ENCODE data around the gene RACGAP1.

Gene RACGAP1

DNA sequence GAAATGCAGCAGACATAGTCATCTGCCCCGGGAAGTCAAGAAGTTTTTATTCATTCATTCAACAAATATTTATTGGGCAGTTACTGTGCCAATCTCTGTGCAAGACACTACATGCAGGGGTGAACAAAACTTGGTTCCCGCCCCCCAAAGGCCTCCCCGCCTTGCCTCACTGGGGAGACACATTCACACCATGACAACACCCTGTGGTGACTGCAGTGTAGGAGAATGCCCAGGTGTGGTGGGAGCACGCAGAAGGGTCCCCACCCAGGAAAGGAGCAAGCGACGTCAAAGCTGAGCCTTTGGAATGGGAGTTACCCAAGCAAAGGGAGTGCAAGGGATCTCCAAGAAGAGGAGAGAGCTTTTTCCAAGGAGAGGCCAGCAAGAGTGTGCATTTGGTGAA, 54.2 kb downstream of the RACGAP1 start:
- in situ Hi-C loops (cut with HindIII; ENCODE audit: low sequenced_read_pairs), result no loop called here

DNA sequence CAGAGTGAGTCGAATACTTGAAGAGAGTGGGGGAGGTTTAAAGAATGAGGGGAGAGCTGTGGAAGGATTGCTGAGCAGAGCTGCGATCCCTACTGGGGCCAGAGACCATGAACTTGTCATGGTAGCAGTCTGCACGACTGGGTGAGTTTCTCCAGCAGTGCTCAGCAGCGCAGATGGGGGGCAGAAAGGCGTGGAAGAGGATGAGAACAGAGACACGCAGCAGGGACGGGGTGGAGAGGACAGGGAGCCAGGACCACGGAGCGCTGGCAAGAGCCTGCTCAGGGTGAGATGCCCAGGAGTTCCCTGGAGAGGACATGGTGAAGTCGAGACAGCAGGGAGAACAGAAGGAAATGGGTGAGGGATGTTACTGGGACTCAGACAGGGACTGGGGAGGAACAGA, 54.6 kb downstream of the RACGAP1 start:
- in situ Hi-C loops (cut with HindIII; ENCODE audit: low sequenced_read_pairs), result no loop called here

DNA sequence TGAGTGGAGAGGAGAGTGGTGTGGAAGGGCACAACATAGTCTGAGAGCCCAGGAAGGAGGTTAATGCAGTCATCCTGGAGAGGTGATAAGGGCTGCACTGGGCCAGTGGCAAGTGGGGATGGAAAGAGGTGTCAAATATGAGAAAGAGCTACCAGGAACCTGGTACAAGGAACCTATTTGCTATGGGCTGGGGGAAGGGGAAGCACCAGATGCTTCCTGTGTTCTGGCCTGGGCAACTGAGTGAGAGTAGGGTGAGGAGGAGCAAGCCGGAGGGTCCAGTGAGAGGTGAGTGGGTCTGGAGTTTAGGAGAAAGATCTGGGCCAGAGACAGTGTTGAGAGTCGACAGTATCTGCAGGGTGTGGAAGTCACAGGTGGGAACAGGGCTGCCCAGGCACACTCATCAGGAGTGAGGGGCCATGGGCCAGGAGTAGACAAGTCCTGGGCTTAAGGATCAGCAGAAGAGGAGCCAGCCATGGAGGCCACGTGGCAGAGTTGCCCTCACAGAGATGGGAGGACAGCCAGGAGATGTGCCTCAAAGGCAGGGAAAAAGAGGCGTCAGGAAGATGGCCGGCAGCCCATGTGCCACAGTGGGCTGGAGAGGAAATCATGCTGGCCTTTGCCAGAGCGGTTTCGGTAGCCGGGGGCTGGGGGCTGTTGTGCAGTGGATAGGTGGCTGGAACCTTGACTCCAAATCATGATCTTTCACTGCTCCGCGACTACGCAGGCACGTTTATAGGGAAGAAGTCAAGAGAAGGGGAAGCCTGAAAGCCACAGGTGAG, 55.5 kb downstream of the RACGAP1 start:
- in situ Hi-C loops (cut with HindIII; ENCODE audit: low sequenced_read_pairs), result no loop called here

DNA sequence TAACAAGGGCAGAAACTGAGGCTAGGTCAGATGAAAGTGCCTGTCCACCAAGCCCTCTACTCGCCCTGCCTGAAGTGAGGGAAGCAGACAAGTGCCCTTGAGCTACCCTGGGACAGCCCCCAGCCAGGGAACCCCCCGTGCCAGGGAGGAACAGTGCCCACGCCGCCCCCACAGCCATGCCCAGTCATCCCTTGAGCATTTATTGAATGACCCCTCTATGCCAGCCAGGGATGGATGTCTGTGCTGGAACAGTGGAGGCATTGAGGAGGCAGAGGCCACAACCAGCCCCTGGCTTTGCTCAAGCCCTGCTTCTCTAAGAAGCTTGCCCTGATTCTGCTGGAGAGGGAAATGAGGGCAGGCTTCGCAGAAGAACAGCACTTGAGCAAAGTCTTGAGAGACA, 56.3 kb downstream of the RACGAP1 start:
- in situ Hi-C loops (cut with HindIII; ENCODE audit: low sequenced_read_pairs), result no loop called here

DNA sequence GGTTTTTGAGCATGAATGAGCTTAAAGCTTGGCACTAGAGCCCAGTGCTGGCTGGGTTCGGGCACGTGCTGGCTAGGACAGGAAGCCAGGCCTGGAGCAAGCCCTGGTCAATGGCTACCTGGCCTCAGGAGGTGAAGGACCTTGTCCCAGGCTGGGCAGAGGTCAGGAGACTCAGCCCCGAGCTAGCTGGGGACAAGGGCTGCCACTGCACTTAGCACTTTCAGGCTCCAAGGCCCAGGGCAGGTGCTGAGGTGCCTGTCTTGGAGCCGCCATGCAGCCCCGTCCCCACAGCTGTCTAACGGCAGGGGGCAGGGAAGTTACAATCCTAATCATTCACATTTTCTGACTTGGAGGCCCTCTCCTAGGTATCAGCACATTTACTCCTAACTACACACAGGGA, 56.8 kb downstream of the RACGAP1 start:
- in situ Hi-C loops (cut with HindIII; ENCODE audit: low sequenced_read_pairs), result no loop called here

DNA sequence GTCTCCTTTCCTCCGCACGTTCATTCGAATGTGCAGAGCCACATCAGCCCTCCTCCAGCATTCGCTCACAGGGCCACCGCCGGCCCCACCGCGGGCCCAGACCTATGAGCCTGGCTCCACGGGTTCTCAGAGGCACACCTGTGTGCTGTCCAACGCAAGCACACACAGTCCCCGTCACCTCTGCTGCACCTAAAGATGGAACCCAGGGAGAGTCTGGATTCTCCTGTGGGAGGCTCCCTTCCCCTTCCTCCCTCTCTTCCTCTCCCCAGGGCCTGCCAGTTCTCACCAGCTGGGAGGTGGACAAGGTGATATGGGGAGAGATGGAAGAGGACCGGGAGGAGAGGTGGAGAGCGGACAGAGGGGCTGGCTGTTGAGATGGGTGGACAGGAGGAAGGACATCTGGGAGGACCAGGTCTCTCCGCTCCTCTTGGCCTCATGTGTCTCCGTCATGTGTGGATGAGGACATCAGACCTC, 57.5 kb downstream of the RACGAP1 start:
- in situ Hi-C loops (cut with HindIII; ENCODE audit: low sequenced_read_pairs), result no loop called here

DNA sequence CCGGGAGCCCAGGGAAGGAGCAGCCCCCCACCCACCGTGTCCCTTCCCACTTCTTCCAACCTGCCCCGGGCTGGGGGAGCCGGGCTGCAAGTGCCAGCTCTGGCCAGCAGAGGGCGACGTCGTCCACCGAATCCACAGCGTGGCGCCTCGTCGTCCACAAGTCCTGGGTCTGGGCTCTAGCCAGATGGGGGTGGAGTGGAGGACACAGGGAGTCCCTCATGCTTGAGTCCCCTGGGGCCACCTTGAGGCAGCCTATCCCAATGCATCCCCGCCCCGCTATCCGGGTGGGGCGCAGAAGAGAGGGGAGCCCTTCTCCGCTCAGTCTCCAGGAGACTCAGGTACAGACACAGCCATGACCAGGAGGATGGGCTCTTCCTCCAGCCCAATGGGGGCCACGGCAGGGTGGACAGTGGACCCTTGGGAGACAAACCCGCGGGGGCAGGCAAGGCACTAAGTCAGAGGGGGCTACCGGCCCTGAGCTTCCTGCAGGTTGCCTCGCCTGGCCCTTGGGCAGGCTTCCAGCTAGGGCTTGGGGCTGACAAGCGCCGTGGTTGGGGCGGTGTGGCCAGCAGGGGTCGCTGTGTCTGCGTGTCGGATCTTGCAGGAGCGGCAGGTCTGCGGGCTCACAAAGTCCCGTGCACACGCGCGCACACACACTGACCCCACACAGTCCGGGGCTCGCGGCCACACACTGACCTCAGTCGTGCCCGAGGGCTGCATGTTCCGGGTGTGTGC, 58.1 kb downstream of the RACGAP1 start:
- in situ Hi-C loops (cut with HindIII; ENCODE audit: low sequenced_read_pairs), result no loop called here

DNA sequence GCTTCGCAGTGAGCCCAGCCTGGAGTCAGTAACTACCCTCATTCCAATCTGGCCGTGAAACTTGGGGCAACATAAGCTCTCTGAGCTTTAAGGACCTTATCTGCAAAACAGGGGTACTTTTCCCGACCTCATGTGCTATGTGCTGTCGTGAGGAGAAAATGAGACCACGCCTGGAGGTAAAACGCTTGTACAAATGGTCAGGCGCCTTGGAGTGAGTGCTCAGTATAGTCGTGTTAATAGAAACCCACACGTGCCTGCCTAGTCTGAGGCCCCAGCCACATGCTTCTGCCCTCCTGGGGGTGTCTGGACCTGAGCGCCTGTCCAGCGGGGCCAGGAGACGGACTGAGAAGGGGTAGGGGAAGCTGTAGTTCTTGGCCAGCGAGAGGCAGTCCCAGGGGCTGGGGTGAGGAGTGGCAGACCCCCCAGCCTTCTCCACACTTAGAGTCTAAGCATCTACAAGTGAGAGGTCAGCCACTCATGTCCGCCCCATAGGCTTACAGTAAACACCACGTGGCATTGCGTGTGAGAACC, 58.7 kb downstream of the RACGAP1 start:
- in situ Hi-C loops (cut with HindIII; ENCODE audit: low sequenced_read_pairs), result no loop called here

DNA sequence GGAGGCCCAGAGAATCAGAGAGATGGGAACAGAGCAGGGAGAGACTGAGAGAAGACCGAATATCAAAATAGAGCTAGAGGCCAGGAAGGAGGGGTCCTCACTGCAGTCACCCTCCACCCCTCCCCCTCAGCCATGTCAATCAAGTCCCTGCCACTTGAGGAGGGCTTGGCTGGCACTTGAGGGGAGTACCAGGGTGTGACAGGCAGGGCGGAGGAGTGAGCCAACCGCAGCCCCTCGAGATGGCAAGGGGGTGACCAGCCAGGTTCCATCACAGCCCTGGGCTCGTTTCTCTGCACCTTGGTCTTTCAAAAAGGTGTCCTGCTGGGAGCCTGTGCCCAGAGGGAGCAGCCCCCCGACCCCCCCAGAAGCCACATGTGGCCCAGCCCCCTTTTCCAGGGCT, 59.5 kb downstream of the RACGAP1 start:
- in situ Hi-C loops (cut with HindIII; ENCODE audit: low sequenced_read_pairs), result no loop called here

DNA sequence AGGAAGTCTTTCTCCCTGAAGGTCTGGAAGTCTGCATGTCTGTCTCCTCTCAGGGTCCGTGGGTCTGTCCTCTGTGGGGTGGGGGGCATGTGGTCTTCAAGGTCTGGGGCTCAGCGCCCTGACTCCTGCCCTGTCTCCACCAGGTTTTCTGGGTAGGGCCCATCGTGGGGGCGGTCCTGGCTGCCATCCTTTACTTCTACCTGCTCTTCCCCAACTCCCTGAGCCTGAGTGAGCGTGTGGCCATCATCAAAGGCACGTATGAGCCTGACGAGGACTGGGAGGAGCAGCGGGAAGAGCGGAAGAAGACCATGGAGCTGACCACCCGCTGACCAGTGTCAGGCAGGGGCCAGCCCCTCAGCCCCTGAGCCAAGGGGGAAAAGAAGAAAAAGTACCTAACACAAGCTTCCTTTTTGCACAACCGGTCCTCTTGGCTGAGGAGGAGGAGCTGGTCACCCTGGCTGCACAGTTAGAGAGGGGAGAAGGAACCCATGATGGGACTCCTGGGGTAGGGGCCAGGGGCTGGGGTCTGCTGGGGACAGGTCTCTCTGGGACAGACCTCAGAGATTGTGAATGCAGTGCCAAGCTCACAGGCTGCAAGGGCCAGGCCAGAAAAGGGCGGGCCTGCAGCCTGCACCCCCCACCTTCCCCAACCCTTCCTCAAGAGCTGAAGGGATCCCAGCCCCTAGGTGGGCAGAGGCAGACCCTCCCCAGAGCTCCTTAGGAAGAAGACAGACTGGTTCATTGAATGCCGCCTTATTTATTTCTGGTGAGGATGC, 60.3 kb downstream of the RACGAP1 start:
- in situ Hi-C loops (cut with HindIII; ENCODE audit: low sequenced_read_pairs), result no loop called here

DNA sequence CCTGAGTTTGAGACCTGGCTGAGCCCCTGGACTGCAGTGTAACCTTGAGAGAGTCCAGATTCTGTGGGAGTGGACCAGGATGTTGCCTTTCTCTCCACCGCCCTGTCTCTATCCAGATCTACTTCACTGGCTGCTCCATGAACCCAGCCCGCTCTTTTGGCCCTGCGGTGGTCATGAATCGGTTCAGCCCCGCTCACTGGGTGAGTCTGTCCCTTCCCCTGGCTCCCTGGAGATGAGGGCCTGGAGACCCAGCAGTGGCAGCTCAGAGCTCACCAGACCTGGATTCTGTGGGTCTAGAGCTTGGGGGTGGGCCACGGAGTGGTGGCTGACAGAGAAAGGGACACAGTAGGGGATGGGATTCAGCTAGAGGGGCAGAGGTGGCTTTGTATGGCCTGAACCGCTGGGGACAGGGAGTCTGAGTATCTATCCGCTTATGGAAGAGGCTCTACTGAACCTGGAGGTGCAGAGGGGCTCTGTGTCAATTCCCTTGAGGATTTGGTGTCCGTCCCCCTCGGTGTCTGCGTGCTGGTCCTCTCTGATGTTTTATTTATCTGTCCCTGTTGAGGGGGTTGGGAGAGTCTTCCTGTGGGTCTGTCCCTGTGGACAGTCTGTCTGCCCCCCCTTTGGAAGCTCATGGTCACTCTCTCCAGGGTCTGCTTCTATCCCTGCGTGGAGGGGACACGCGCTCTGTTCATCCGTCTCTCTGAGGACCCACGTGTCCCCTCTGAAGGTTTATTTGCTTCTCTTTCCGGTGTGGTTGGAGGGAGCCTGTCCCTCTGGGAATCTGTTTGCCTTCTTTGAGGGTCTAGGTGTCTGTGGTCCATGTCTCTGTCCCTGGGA, 61.1 kb downstream of the RACGAP1 start:
- in situ Hi-C loops (cut with HindIII; ENCODE audit: low sequenced_read_pairs), result no loop called here

DNA sequence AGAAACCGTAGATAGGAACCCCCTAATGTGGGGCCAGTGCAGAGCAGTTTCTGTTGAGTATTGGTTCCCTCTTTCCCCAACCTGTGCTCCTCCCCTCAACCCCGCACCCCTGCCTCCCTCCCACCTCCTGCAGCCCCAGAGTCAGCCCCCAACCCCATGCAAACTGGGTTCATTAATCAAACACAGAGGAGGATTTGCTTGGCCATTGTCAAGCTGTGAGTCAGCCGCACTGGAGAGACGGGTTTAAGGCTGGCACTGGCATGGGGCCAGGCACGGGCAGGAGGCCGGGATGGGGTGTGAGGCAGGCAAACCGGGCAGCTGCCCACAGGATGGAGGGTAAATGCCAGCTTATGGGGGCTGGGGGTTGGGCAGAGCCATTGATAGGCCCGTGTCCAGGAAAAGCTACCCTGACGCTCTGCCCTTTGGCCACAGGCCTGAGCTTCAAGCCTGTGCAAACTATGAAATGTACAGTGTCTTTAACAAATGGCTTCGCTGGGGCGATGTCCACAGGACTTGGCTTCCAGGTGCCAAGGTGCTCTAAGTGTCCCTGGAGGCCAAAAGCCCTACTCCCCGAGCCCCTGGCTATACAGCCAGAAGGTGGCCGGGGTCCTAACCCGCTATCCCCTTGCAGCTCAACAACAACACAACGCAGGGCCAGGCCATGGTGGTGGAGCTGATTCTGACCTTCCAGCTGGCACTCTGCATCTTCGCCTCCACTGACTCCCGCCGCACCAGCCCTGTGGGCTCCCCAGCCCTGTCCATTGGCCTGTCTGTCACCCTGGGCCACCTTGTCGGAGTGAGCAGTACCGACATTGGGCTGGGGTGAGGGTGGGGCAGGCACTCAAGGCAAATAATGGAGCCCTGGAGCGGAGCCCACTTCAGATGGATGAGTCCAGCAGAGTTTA, 62.2 kb downstream of the RACGAP1 start:
- in situ Hi-C loops (cut with HindIII; ENCODE audit: low sequenced_read_pairs), result no loop called here

DNA sequence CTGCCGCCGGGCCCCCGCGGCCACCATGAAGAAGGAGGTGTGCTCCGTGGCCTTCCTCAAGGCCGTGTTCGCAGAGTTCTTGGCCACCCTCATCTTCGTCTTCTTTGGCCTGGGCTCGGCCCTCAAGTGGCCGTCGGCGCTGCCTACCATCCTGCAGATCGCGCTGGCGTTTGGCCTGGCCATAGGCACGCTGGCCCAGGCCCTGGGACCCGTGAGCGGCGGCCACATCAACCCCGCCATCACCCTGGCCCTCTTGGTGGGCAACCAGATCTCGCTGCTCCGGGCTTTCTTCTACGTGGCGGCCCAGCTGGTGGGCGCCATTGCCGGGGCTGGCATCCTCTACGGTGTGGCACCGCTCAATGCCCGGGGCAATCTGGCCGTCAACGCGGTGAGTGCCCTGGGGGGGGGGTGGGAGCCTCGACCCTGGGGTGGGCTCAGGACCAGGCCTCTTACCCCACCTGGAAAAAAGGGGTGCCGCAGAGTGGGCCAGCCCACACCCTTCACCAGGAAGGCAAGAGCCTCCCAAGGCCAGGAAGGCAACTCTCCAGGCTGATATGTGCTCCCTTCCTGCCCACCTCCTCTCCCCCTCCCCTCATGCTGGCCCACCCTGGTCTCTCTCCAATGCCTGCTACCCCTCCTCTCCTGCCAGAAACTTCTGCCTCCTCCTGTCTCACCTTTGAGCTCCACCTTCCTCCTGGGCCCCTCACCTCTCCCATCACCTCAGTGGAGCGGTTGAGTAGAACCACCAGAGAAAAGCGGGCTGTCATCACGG, 63.1 kb downstream of the RACGAP1 start:
- in situ Hi-C loops (cut with HindIII; ENCODE audit: low sequenced_read_pairs), result no loop called here

DNA sequence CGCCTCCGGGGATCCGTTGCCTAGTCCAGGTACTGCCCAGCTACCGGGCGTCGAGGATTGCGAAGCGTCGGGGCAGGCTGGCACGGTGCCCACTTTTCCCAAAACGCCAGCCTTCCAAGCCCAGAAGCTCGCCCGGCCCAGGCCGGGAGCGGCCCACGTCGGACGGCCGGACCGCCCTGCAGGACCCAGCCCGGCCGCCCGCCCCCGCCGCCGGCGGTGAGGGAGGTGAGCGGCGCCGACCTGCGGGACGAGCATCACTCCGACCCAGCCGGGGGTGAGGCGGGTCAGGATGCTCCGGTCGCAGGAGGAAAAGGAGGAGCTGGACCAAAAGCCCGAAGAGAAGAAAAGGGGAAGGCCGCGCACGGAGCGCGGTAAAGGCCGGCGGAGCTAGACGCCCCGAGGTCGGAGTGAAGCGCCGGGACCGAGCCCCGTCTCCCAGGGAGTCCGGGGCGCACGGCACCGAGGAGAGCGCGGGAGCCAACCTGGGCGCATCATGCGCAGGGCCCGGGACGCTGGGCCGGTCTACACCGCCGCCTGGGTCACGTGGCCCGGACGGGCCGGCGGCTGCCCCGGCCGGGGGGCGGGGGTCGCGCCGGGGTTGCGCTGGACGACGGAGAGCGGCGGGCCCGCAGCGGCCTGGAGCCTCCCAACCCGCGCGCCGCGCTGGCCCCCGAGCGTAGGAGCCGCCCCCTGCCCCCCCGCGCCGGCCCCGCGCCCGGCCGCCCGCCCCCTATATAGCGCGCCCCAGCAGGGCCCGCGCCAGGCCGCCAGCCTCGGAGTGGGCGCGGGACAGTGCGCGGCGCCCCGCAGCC, 64.0 kb downstream of the RACGAP1 start, which contains the start of gene AQP5:
TSS of gene AQP5 (plus strand) at position 762 of the 812 bp plus-strand sequence. CDS start 146 bp downstream, outside the sequence.
- in situ Hi-C loops (cut with HindIII; ENCODE audit: low sequenced_read_pairs), result no loop called here

DNA sequence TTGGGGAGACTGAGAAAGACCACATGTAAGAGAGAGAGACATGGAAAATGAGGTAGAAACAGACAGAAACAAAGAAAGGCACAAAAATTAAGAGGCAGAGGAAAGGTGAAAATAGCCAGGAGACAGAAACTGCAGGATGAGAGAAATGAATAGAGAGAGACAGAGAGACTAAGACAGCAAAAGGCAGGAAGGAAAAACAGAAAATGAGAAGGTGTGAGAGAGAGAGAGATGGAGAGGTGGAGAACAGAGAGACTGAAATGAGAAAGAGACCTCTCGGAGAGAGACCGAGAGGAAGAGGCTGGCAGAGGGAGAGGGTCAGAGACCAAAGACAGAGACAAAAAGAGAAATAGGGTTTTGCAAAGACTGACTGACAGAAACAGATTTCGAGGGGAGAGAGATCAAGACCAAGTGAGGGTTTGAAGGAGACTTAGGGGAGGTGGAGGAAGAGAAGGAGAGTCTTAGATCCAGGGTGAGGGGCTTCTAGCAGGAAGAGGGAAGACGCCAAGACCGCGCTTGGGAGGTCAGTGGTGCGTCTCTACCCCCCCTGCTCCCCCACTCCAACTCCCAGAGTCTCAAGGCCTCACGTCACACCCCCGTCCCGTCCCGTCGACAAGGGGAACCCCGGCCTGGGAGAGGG, 64.7 kb downstream of the RACGAP1 start:
- in situ Hi-C loops (cut with HindIII; ENCODE audit: low sequenced_read_pairs), result no loop called here

DNA sequence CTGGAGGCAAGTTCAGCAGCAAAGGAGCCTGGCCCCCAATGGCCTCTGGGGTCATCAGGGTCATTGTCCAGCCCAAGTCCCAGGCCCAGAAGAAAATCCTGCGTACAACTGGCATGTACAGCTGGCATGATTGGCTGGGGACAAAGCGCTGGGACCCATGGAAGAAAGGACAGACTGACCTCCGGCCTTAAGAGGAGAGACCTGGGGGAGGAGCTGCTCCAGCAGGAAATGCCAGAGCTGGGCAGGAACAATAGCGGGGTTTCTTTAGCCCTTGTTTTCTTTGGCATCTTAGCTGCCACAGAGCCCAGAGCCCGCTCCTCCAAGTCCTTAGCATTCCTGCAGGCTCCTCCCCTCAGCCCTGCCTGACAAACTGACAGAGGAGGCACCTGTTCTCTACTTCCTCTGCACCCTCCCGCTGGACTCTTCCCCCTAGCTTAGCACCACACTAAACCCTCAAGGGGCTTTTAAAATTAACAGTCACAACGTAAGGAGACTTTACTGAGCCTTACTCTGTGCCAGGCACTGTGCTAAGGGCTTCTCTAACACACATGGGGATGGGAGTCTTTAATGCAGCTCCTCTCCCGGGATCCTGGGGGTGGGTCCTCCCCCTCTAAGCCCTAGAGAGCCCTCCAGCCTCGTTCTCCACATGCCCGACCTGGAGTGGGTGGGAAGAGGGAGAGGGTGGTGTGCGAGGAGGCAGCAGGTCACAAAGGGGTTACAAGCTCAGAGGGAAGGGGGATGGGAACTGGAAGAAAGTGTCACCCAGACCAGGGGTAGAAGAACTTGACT, 65.4 kb downstream of the RACGAP1 start:
- in situ Hi-C loops (cut with HindIII; ENCODE audit: low sequenced_read_pairs), result loop anchor here (10.0 kb wide), 1 partner anchor 105 kb away; no protein-coding TSS in a partner anchor

All from DLD1 (cell line).